Measurements from ENCODE around the gene OR5T1. TPM values are rescaled to one million over a fixed set of nuclear protein-coding genes. Genes with fewer than 3 reads are reported as not detected.

OR5T1 gene
- total RNA-seq (not detected), polyA plus RNA-seq (ENCODE audit: insufficient read length in 2 of 2) (not detected)
- long read RNA-seq, donor 1, result 0 reads
- long read RNA-seq, donor 2, result 0 reads
- long read RNA-seq, donor 3, result 0 reads
- long read RNA-seq, donor 4, result 0 reads

GRCh38 chr11:56273854-56274253 lies at the start of gene OR5T1:
OR5T1 (plus strand) TSS chr11:56274154; CDS start chr11:56275639, 1,485 bp downstream.
- Histone ChIP-seq H3K36me3 (ENCODE audit: control insufficient read depth, insufficient read depth, low read length) (no peaks in the 10 kb centered on the region), H3K27ac (ENCODE audit: low read depth, low read length) (no peak within 1 kb of the TSS)
- no peak for DNase-seq (ENCODE audit: low read depth in 4 of 6, low spot score in 6 of 6)

GRCh38 chr11:56234155-56234554 lies 39.8 kb upstream of the OR5T1 start, which contains the start of gene OR5T2:
OR5T2 (minus strand) TSS chr11:56234255; CDS start chr11:56233062, 1,193 bp downstream.
- no peak within 1 kb of the TSS for H3K27ac ChIP-seq (ENCODE audit: low read depth, low read length)
- no peaks in the 10 kb centered on the region for H3K27me3 ChIP-seq (ENCODE audit: control insufficient read depth, insufficient read depth, low read length)
- no peak within 1 kb of the TSS for H3K4me3 ChIP-seq (ENCODE audit: low read depth, low read length)
- H3K4me1 ChIP-seq (ENCODE audit: control insufficient read depth, insufficient read depth, low read length), result no peaks in the 10 kb centered on the region
- no peaks in the 10 kb centered on the region for H3K36me3 ChIP-seq (ENCODE audit: control insufficient read depth, insufficient read depth, low read length)
- WGBS (ENCODE audit: insufficient coverage), result no CpG with 5 or more reads among the region's 1 CpG
- DNase-seq (ENCODE audit: low read depth in 4 of 6, low spot score in 6 of 6), result no peak
- no peaks in the 10 kb centered on the region for H3K9me3 ChIP-seq (ENCODE audit: control insufficient read depth, insufficient read depth, low read length)

More at GRCh38 chr11:56273854-56274253, at the start of gene OR5T1:
- H3K4me3 ChIP-seq (ENCODE audit: low read depth, low read length), result no peak within 1 kb of the TSS
- no peaks in the 10 kb centered on the region for H3K9me3 ChIP-seq (ENCODE audit: control insufficient read depth, insufficient read depth, low read length)
- no peaks in the 10 kb centered on the region for H3K27me3 ChIP-seq (ENCODE audit: control insufficient read depth, insufficient read depth, low read length)
- H3K4me1 ChIP-seq (ENCODE audit: control insufficient read depth, insufficient read depth, low read length), result no peaks in the 10 kb centered on the region

- H3K4me3 ChIP-seq (ENCODE audit: low read depth, low read length), result no peak within 1 kb of the TSS
- H3K4me1 ChIP-seq (ENCODE audit: control insufficient read depth, insufficient read depth, low read length), result no peaks in the 10 kb centered on the region
- no peaks in the 10 kb centered on the region for H3K27me3 ChIP-seq (ENCODE audit: control insufficient read depth, insufficient read depth, low read length)
Observed at GRCh38 chr11:56251954-56252353, 22.0 kb upstream of the OR5T1 start, which contains the start of gene OR5T3. OR5T3 (plus strand) TSS chr11:56252254; CDS start chr11:56252254, 0 bp downstream.

GRCh38 chr11:56271092-56271491 lies 2.9 kb upstream of the OR5T1 start:
- H3K4me3 ChIP-seq (ENCODE audit: low read depth, low read length), result no peak overlapping the region
- 0% methylated on average over 1 of the region's 3 CpGs for WGBS (ENCODE audit: insufficient coverage)
- no peaks in the 10 kb centered on the region for H3K4me1 ChIP-seq (ENCODE audit: control insufficient read depth, insufficient read depth, low read length)
- no peaks in the 10 kb centered on the region for H3K36me3 ChIP-seq (ENCODE audit: control insufficient read depth, insufficient read depth, low read length)
- DNase-seq (ENCODE audit: low read depth in 4 of 6, low spot score in 6 of 6), result no peak
- H3K9me3 ChIP-seq (ENCODE audit: control insufficient read depth, insufficient read depth, low read length), result no peaks in the 10 kb centered on the region
- H3K27me3 ChIP-seq (ENCODE audit: control insufficient read depth, insufficient read depth, low read length), result no peaks in the 10 kb centered on the region
- H3K27ac ChIP-seq (ENCODE audit: low read depth, low read length), result no peak overlapping the region

More at GRCh38 chr11:56251954-56252353, 22.0 kb upstream of the OR5T1 start, which contains the start of gene OR5T3:
- H3K9me3 ChIP-seq (ENCODE audit: control insufficient read depth, insufficient read depth, low read length), result no peaks in the 10 kb centered on the region
- H3K27ac ChIP-seq (ENCODE audit: low read depth, low read length), result no peak within 1 kb of the TSS
- H3K36me3 ChIP-seq (ENCODE audit: control insufficient read depth, insufficient read depth, low read length), result no peaks in the 10 kb centered on the region
- no peak for DNase-seq (ENCODE audit: low read depth in 4 of 6, low spot score in 6 of 6)

GRCh38 chr11:56292154-56292553 lies 18.2 kb downstream of the OR5T1 start, which contains the start of gene OR8H1:
OR8H1 (minus strand) TSS chr11:56292254; CDS start chr11:56291062, 1,192 bp downstream.
- Histone ChIP-seq H3K27ac (ENCODE audit: low read depth, low read length) (no peak within 1 kb of the TSS), H3K4me1 (ENCODE audit: control insufficient read depth, insufficient read depth, low read length) (no peaks in the 10 kb centered on the region), H3K27me3 (ENCODE audit: control insufficient read depth, insufficient read depth, low read length) (no peaks in the 10 kb centered on the region), H3K4me3 (ENCODE audit: low read depth, low read length) (no peak within 1 kb of the TSS), H3K9me3 (ENCODE audit: control insufficient read depth, insufficient read depth, low read length) (no peaks in the 10 kb centered on the region), H3K36me3 (ENCODE audit: control insufficient read depth, insufficient read depth, low read length) (no peaks in the 10 kb centered on the region)
- no peak for DNase-seq (ENCODE audit: low read depth in 4 of 6, low spot score in 6 of 6)
- WGBS (ENCODE audit: insufficient coverage), result no CpG with 5 or more reads among the region's 2 CpGs

GRCh38 chr11:56296898-56297297 lies 22.9 kb downstream of the OR5T1 start:
- WGBS (ENCODE audit: insufficient coverage), result 81% methylated on average over 4 of the region's 4 CpGs
- Histone ChIP-seq H3K4me1 (ENCODE audit: control insufficient read depth, insufficient read depth, low read length) (no peaks in the 10 kb centered on the region), H3K27ac (ENCODE audit: low read depth, low read length) (no peak overlapping the region), H3K9me3 (ENCODE audit: control insufficient read depth, insufficient read depth, low read length) (no peaks in the 10 kb centered on the region), H3K36me3 (ENCODE audit: control insufficient read depth, insufficient read depth, low read length) (no peaks in the 10 kb centered on the region), H3K27me3 (ENCODE audit: control insufficient read depth, insufficient read depth, low read length) (no peaks in the 10 kb centered on the region), H3K4me3 (ENCODE audit: low read depth, low read length) (no peak overlapping the region)
- peak in 1 of 6 donors; percentile 51 for DNase-seq (ENCODE audit: low read depth in 4 of 6, low spot score in 6 of 6)

- H3K27ac ChIP-seq (ENCODE audit: low read depth, low read length), result no peak overlapping the region
- no peak for DNase-seq (ENCODE audit: low read depth in 4 of 6, low spot score in 6 of 6)
- no peaks in the 10 kb centered on the region for H3K9me3 ChIP-seq (ENCODE audit: control insufficient read depth, insufficient read depth, low read length)
- 84% methylated on average over 3 of the region's 3 CpGs for WGBS (ENCODE audit: insufficient coverage)
- H3K4me1 ChIP-seq (ENCODE audit: control insufficient read depth, insufficient read depth, low read length), result no peaks in the 10 kb centered on the region
- no peaks in the 10 kb centered on the region for H3K27me3 ChIP-seq (ENCODE audit: control insufficient read depth, insufficient read depth, low read length)
- no peak overlapping the region for H3K4me3 ChIP-seq (ENCODE audit: low read depth, low read length)
- no peaks in the 10 kb centered on the region for H3K36me3 ChIP-seq (ENCODE audit: control insufficient read depth, insufficient read depth, low read length)
Observed at GRCh38 chr11:56307836-56308235, 33.9 kb downstream of the OR5T1 start.

GRCh38 chr11:56314844-56315243 lies 40.9 kb downstream of the OR5T1 start, which contains the start of gene OR8K3:
OR8K3 (plus strand) TSS chr11:56315144; CDS start chr11:56318307, 3,163 bp downstream.
- H3K27ac ChIP-seq (ENCODE audit: low read depth, low read length), result no peak within 1 kb of the TSS
- no peaks in the 10 kb centered on the region for H3K27me3 ChIP-seq (ENCODE audit: control insufficient read depth, insufficient read depth, low read length)

More at GRCh38 chr11:56314844-56315243, 40.9 kb downstream of the OR5T1 start, which contains the start of gene OR8K3:
- H3K9me3 ChIP-seq (ENCODE audit: control insufficient read depth, insufficient read depth, low read length), result no peaks in the 10 kb centered on the region
- H3K4me3 ChIP-seq (ENCODE audit: low read depth, low read length), result no peak within 1 kb of the TSS
- no peak for DNase-seq (ENCODE audit: low read depth in 4 of 6, low spot score in 6 of 6)
- H3K36me3 ChIP-seq (ENCODE audit: control insufficient read depth, insufficient read depth, low read length), result no peaks in the 10 kb centered on the region
- H3K4me1 ChIP-seq (ENCODE audit: control insufficient read depth, insufficient read depth, low read length), result no peaks in the 10 kb centered on the region

Measured in spinal cord (tissue), 10 donors.